H9 (cell line): ENCODE results near the gene MIPOL1. TPM values are rescaled to one million over a fixed set of nuclear protein-coding genes. Genes with fewer than 3 reads are reported as not detected.
"Not testable (repeated sequence)": the region's sequence is repeated elsewhere in the genome, so short reads cannot be mapped to it uniquely, and the experiment has no call there.

Source experiments
- DNase-seq: peaks from one replicate; pipeline ENCODE4 v3.0.0-alpha.2; 2017
- H2AFZ ChIP-seq: one replicate; pipeline ENCODE4 v1.6.1; 2013; ENCODE audit warnings: mild to moderate bottlenecking, low read length, control low read depth, moderate library complexity
- H2AK5ac ChIP-seq: 2 replicates; pipeline ENCODE4 v1.6.1; 2013; ENCODE audit warnings: low read length, control low read depth, mixed read lengths; ENCODE audit not compliant: insufficient read length
- H2BK120ac ChIP-seq: one replicate; pipeline ENCODE4 v1.6.1; 2013; ENCODE audit warnings: low read depth, mild to moderate bottlenecking, low read length, control low read depth, inconsistent platforms; ENCODE audit not compliant: poor library complexity, severe bottlenecking
- H2BK12ac ChIP-seq: 2 replicates; pipeline ENCODE4 v1.6.1; 2013; ENCODE audit warnings: low read length, control low read depth, mixed read lengths, low read depth; ENCODE audit not compliant: insufficient read length
- H2BK15ac ChIP-seq: 2 replicates; pipeline ENCODE4 v1.6.1; 2013; ENCODE audit warnings: low read depth, low read length, control low read depth
- H2BK20ac ChIP-seq: one replicate; pipeline ENCODE4 v1.6.1; 2013; ENCODE audit warnings: low read depth, mild to moderate bottlenecking, low read length, control low read depth, inconsistent platforms; ENCODE audit not compliant: poor library complexity, severe bottlenecking
- H2BK5ac ChIP-seq: 2 replicates; pipeline ENCODE4 v1.6.1; 2013; ENCODE audit warnings: low read length, control low read depth, mixed read lengths; ENCODE audit not compliant: insufficient read length
- H3K14ac ChIP-seq: 2 replicates; pipeline ENCODE4 v1.6.1; 2013; ENCODE audit warnings: low read length, control low read depth; ENCODE audit not compliant: insufficient read depth
- H3K18ac ChIP-seq: 2 replicates; pipeline ENCODE4 v1.6.1; 2013; ENCODE audit warnings: low read depth, mild to moderate bottlenecking, mixed read lengths, low read length, control low read depth; ENCODE audit not compliant: insufficient read length
- H3K23ac ChIP-seq: 2 replicates; pipeline ENCODE4 v1.6.1; 2013; ENCODE audit warnings: low read length, control low read depth, mixed read lengths, low read depth; ENCODE audit not compliant: insufficient read length
- H3K23me2 ChIP-seq: 2 replicates; pipeline ENCODE4 v1.6.1; 2013; ENCODE audit warnings: low read depth, mild to moderate bottlenecking, mixed read lengths, low read length, control low read depth; ENCODE audit not compliant: insufficient read length, poor library complexity, severe bottlenecking
- H3K27ac ChIP-seq: 2 replicates; pipeline ENCODE4 v1.5.1; 2013; ENCODE audit warnings: low read length, control low read depth, mixed read lengths, low read depth; ENCODE audit not compliant: insufficient read length
- H3K27me3 ChIP-seq: 2 replicates; pipeline ENCODE4 v1.6.1; 2013; ENCODE audit warnings: low read length, control low read depth, inconsistent platforms; ENCODE audit not compliant: insufficient read depth
- H3K4ac ChIP-seq: 2 replicates; pipeline ENCODE4 v1.6.1; 2013; ENCODE audit warnings: low read depth, mild to moderate bottlenecking, control low read depth, inconsistent platforms, low read length, moderate library complexity
- H3K4me1 ChIP-seq: 2 replicates; pipeline ENCODE4 v1.6.1; 2013; ENCODE audit warnings: low read length, control low read depth, inconsistent platforms; ENCODE audit not compliant: insufficient read depth
- H3K4me2 ChIP-seq: 2 replicates; pipeline ENCODE4 v1.6.1; 2013; ENCODE audit warnings: low read length, control low read depth, mixed read lengths; ENCODE audit not compliant: insufficient read length, insufficient read depth
- H3K56ac ChIP-seq: 2 replicates; pipeline ENCODE4 v1.6.1; 2013; ENCODE audit warnings: low read depth, mild to moderate bottlenecking, mixed read lengths, low read length, control low read depth; ENCODE audit not compliant: insufficient read length
- H3K79me1 ChIP-seq: 2 replicates; pipeline ENCODE4 v1.6.1; 2013; ENCODE audit warnings: low read depth, mild to moderate bottlenecking, moderate library complexity, low read length, control low read depth, inconsistent platforms; ENCODE audit not compliant: insufficient read depth, poor library complexity, severe bottlenecking
- H3K79me2 ChIP-seq: 2 replicates; pipeline ENCODE4 v1.6.1; 2013; ENCODE audit warnings: low read length, control low read depth, inconsistent platforms; ENCODE audit not compliant: insufficient read depth
- H3K9ac ChIP-seq: 2 replicates; pipeline ENCODE4 v1.6.1; 2013; ENCODE audit warnings: low read length, control low read depth, mixed read lengths; ENCODE audit not compliant: insufficient read length; ENCODE audit errors: extremely low read depth
- H3K9me3 ChIP-seq: one replicate; pipeline ENCODE4 v1.6.1; 2013; ENCODE audit warnings: low read depth, low read length, inconsistent platforms; ENCODE audit not compliant: control insufficient read depth
- H3T11ph ChIP-seq: one replicate; pipeline ENCODE4 v1.6.1; 2013; ENCODE audit warnings: mild to moderate bottlenecking, low read length, control low read depth, inconsistent platforms
- H4K20me1 ChIP-seq: one replicate; pipeline ENCODE4 v1.6.1; 2013; ENCODE audit not compliant: control insufficient read depth, insufficient read length, insufficient read depth
- H4K5ac ChIP-seq: 2 replicates; pipeline ENCODE4 v1.6.1; 2013; ENCODE audit warnings: low read depth, mild to moderate bottlenecking, mixed read lengths, low read length, control low read depth; ENCODE audit not compliant: insufficient read length
- H4K8ac ChIP-seq: replicated peaks from 2 replicates; pipeline ENCODE4 v1.6.1; 2013; ENCODE audit warnings: low read length, control low read depth, mixed read lengths, low read depth; ENCODE audit not compliant: insufficient read length
- H4K91ac ChIP-seq: 2 replicates; pipeline ENCODE4 v1.6.1; 2013; ENCODE audit warnings: low read depth, mild to moderate bottlenecking, moderate library complexity, mixed read lengths, low read length, control low read depth; ENCODE audit not compliant: insufficient read length
- H3K27ac Mint-ChIP-seq, 3 experiments: 2 replicates in 2 of 3; 3 replicates in 1 of 3; pipeline ENCODE4 v1.8.0; 2020 to 2021; ENCODE audit warnings: mixed read lengths in 3 of 3, mild to moderate bottlenecking in 1 of 3, moderate library complexity in 1 of 3
- H3K27me3 Mint-ChIP-seq: 2 replicates; pipeline ENCODE4 v1.8.0; 2021; ENCODE audit warnings: low read depth, mild to moderate bottlenecking, moderate library complexity, mixed read lengths
- H3K36me3 Mint-ChIP-seq, 3 experiments: 2 replicates in 2 of 3; 3 replicates in 1 of 3; pipeline ENCODE4 v1.8.0; 2020 to 2021; ENCODE audit warnings: low read depth in 3 of 3, mixed read lengths in 3 of 3; ENCODE audit not compliant: insufficient read depth in 1 of 3
- H3K4me1 Mint-ChIP-seq, 2 experiments: 2 replicates each; pipeline ENCODE4 v1.8.0; 2020; ENCODE audit warnings: mixed read lengths in 2 of 2
- H3K4me3 Mint-ChIP-seq, 2 experiments: 2 replicates in 1 of 2; 3 replicates in 1 of 2; pipeline ENCODE4 v1.8.0; 2020 to 2021; ENCODE audit warnings: mild to moderate bottlenecking in 2 of 2, mixed read lengths in 2 of 2, moderate library complexity in 1 of 2
- H3K9me3 Mint-ChIP-seq, 2 experiments: 2 replicates in 1 of 2; 3 replicates in 1 of 2; pipeline ENCODE4 v1.8.0; 2020; ENCODE audit warnings: mild to moderate bottlenecking in 2 of 2, mixed read lengths in 2 of 2, moderate library complexity in 1 of 2
- CTCF ChIP-seq: fragments of 200-600 bp; sonication (generic); conservative IDR thresholded peaks from 3 replicates; pipeline ENCODE4 v1.8.0; 2021; ENCODE audit warnings: antibody characterized with exemption, mild to moderate bottlenecking
- WGBS: extraction: QIAGEN DNeasy Blood & Tissue Kit; methylation state at CpG from one replicate; pipeline ENCODE4 v1.1.7; 2013; ENCODE audit warnings: missing lambda C conversion rate, low lambda C conversion rate, mixed read lengths; ENCODE audit not compliant: insufficient read length; ENCODE audit errors: extremely low coverage; 5-methylcytosine and 5-hydroxymethylcytosine counted together
- total RNA-seq: library from RNA; stranded (reverse); gene quantifications from 2 replicates; pipeline ENCODE4 v1.2.1, GENCODE V29; 2021

MIPOL1 gene
- total RNA-seq, 1 experiment from 2014 or later: 15.6 TPM

GRCh38 chr14:37326434-37326833 is 128.7 kb downstream of the MIPOL1 start:
- H4K5ac ChIP-seq: no peak overlapping the region
- no peak overlapping the region for H4K8ac ChIP-seq
- TF ChIP-seq CTCF: no peak
- no peaks in the 10 kb centered on the region for H3K9me3 ChIP-seq
- no peak overlapping the region for H2BK5ac ChIP-seq
- H3K27me3 ChIP-seq: no peaks in the 10 kb centered on the region
- no peak overlapping the region for H3K56ac ChIP-seq
- H3K23me2 ChIP-seq: no peaks in the 10 kb centered on the region
- no peak overlapping the region for H2AFZ ChIP-seq
- H3K27ac ChIP-seq: no peak overlapping the region
- no peaks in the 10 kb centered on the region for H3K79me1 ChIP-seq
- no peak overlapping the region for H3K14ac ChIP-seq
- H2AK5ac ChIP-seq: no peak overlapping the region
- Mint-ChIP-seq H3K27me3 (no peaks in the 10 kb centered on the region), H3K4me3 (no peak overlapping the region), H3K4me1 (no peaks in the 10 kb centered on the region), H3K36me3 (peaks cover 0 to 12% (median 11%) of the 10 kb centered on the region in 3 experiments; a peak in 5 of 7 replicates), H3K9me3 (peaks cover 3 to 10% of the 10 kb centered on the region in 2 experiments; a peak in 2 of 5 replicates), H3K27ac (no peak overlapping the region)
- H3K4ac ChIP-seq: no peak overlapping the region
- no peaks in the 10 kb centered on the region for H4K20me1 ChIP-seq
- no peaks in the 10 kb centered on the region for H3K4me1 ChIP-seq
- H2BK15ac ChIP-seq: no peak overlapping the region
- no peak overlapping the region for H3K9ac ChIP-seq
- H3T11ph ChIP-seq: no peak overlapping the region
- H3K79me2 ChIP-seq: no peaks in the 10 kb centered on the region
- no peak overlapping the region for H4K91ac ChIP-seq
- WGBS: no CpG with 5 or more reads among the region's 1 CpG
- H2BK120ac ChIP-seq: no peak overlapping the region
- no peak overlapping the region for H2BK20ac ChIP-seq
- H3K18ac ChIP-seq: no peak overlapping the region
- H3K23ac ChIP-seq: no peak overlapping the region
- H2BK12ac ChIP-seq: no peak overlapping the region
- no peak overlapping the region for H3K4me2 ChIP-seq
- DNase-seq: no peak

- H3K9me3 ChIP-seq, H3K23ac ChIP-seq, H2BK15ac ChIP-seq, H2BK12ac ChIP-seq, H4K91ac ChIP-seq, H3K79me2 ChIP-seq, H2BK20ac ChIP-seq, H4K5ac ChIP-seq, H3K27me3 Mint-ChIP-seq, H3K4me1 ChIP-seq, H3K18ac ChIP-seq, H3K4me3 Mint-ChIP-seq, H3K56ac ChIP-seq, H3K4me2 ChIP-seq, H4K8ac ChIP-seq, H3K14ac ChIP-seq, H3K4me1 Mint-ChIP-seq, H3K23me2 ChIP-seq, H3K9ac ChIP-seq, H3K4ac ChIP-seq, H3K79me1 ChIP-seq, H2BK120ac ChIP-seq, DNase-seq, H2BK5ac ChIP-seq, H3T11ph ChIP-seq, H3K27ac Mint-ChIP-seq, H2AFZ ChIP-seq, H3K9me3 Mint-ChIP-seq, H4K20me1 ChIP-seq, H2AK5ac ChIP-seq, H3K27me3 ChIP-seq, H3K27ac ChIP-seq: not testable (repeated sequence)
- no CpG with 5 or more reads among the region's 5 CpGs for WGBS
- peaks cover 0 to 13% (median 8%) of the 10 kb centered on the region in 3 experiments; a peak in 5 of 7 replicates for H3K36me3 Mint-ChIP-seq
Observed at GRCh38 chr14:37327933-37328332, 130.2 kb downstream of the MIPOL1 start.
